ENCODE results near the gene C3orf22.
"Not testable (repeated sequence)": the region's sequence is repeated elsewhere in the genome, so short reads cannot be mapped to it uniquely, and the experiment has no call there.

C3orf22 gene

GRCh38 chr3:126558336-126559071, at the start of gene C3orf22:
TSS of gene C3orf22 (minus strand) at chr3:126558932. CDS start at chr3:126553390, 5,542 bp downstream.
- no peak for DNase-seq

GRCh38 chr3:126607214-126607908, 48.6 kb upstream of the C3orf22 start:
- peak; percentile 18 for DNase-seq

GRCh38 chr3:126606001-126606400, 47.3 kb upstream of the C3orf22 start:
- no peak for DNase-seq

GRCh38 chr3:126604691-126605090, 46.0 kb upstream of the C3orf22 start:
- no peak for DNase-seq

- no peak for DNase-seq
Measured at GRCh38 chr3:126599101-126599500, 40.4 kb upstream of the C3orf22 start.

- not testable (repeated sequence) for DNase-seq
Measured at GRCh38 chr3:126595479-126595878, 36.7 kb upstream of the C3orf22 start.

- not testable (repeated sequence) for DNase-seq
Measured at GRCh38 chr3:126591515-126591914, 32.8 kb upstream of the C3orf22 start.

- DNase-seq, result no peak
Measured at GRCh38 chr3:126582311-126582710, 23.6 kb upstream of the C3orf22 start.

- no peak for DNase-seq
Measured at GRCh38 chr3:126581569-126581968, 22.8 kb upstream of the C3orf22 start.

GRCh38 chr3:126580746-126581145, 22.0 kb upstream of the C3orf22 start:
- no peak for DNase-seq

- no peak for DNase-seq
Measured at GRCh38 chr3:126578702-126579101, 20.0 kb upstream of the C3orf22 start.

- DNase-seq, result no peak
Measured at GRCh38 chr3:126577261-126577660, 18.5 kb upstream of the C3orf22 start.

- DNase-seq, result no peak
Measured at GRCh38 chr3:126573492-126574117, 14.9 kb upstream of the C3orf22 start.

- DNase-seq, result no peak
Measured at GRCh38 chr3:126571078-126571477, 12.3 kb upstream of the C3orf22 start.

- DNase-seq, result no peak
Measured at GRCh38 chr3:126570103-126570541, 11.4 kb upstream of the C3orf22 start.

- DNase-seq, result no peak
Measured at GRCh38 chr3:126569390-126569975, 10.8 kb upstream of the C3orf22 start.

GRCh38 chr3:126568776-126569342, 10.1 kb upstream of the C3orf22 start:
- no peak for DNase-seq

- no peak for DNase-seq
Measured at GRCh38 chr3:126567696-126568438, 9.1 kb upstream of the C3orf22 start.

- DNase-seq, result no peak
Measured at GRCh38 chr3:126562737-126563276, 4.1 kb upstream of the C3orf22 start.

- DNase-seq, result no peak
Measured at GRCh38 chr3:126557761-126558160, 971 bp downstream of the C3orf22 start.

GRCh38 chr3:126557415-126557745, 1.4 kb downstream of the C3orf22 start:
- no peak for DNase-seq
